Lower lobe of right lung (tissue), 2 donors: Measurements from ENCODE around the gene ADRA2C. TPM values are rescaled to one million over a fixed set of nuclear protein-coding genes. Genes with fewer than 3 reads are reported as not detected.

Experiments used
- ATAC-seq, 2 donors: fragments of 200-7000 bp; cut with Tn5 transposase; one replicate each; pipeline ENCODE4 v1.9.1; 2020 to 2022; ENCODE audit warnings: mild to moderate bottlenecking in 2 of 2, moderate library complexity in 2 of 2
- DNase-seq: peaks from one replicate; pipeline ENCODE4 v3.0.0-alpha.2; 2020
- H3K27ac ChIP-seq: fragments of 200-600 bp; one replicate; pipeline ENCODE4 v1.8.0; 2022
- H3K27me3 ChIP-seq: fragments of 200-600 bp; one replicate; pipeline ENCODE4 v1.8.0; 2022; ENCODE audit warnings: low read depth
- H3K36me3 ChIP-seq: fragments of 200-600 bp; one replicate; pipeline ENCODE4 v1.8.0; 2022; ENCODE audit warnings: mild to moderate bottlenecking
- H3K4me1 ChIP-seq: fragments of 200-600 bp; one replicate; pipeline ENCODE4 v1.8.0; 2022
- H3K4me3 ChIP-seq: fragments of 200-600 bp; one replicate; pipeline ENCODE4 v1.8.0; 2022; ENCODE audit warnings: mild to moderate bottlenecking
- H3K9me3 ChIP-seq: fragments of 200-600 bp; one replicate; pipeline ENCODE4 v1.8.0; 2022
- intact Hi-C: fragments of 100-400 bp; cut with DNase I; formaldehyde crosslinking; loops from one replicate; pipeline ENCODE4 v1.11.0; 2022
- total RNA-seq: library from RNA; stranded (reverse); fragmentation: NEBNext Ultra II Directional; extraction: Animal tissue kit (Norgen Biotek cat#: 25700); gene quantifications from one replicate; pipeline ENCODE4 v1.2.1, GENCODE V29; 2021
- TF ChIP-seq, protein P1 (sequence below): fragments of 200-600 bp; IDR thresholded peaks from one replicate; pipeline ENCODE4 v1.8.0; 2022; ENCODE audit warnings: antibody characterized with exemption, mild to moderate bottlenecking
- donor health status: DM: no; HTN: yes; CAD: no; lungs with severe emphysema.

The ADRA2C gene
- total RNA-seq, 1 donor from 2014 or later = 2.5 TPM

DNA sequence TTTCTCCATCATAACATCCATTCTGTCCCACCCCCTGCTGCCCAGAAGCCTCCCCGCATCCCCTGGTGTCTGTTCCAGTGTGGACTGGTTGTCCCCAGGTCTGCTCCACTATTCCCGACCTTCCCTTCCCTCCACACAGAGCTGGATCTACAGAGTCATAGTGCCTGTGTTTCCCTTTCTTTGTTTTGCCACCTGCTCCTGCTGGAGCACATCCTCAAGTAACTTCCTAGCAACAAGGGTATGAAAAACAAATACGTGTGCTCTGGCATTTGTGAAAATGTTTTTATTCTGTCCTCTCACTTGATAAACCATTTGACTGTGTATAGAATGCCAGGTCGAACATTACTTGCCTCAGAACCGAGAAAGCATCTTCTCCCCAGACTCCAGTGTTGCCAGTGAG, 29.9 kb upstream of the ADRA2C start:
- no peaks in the 10 kb centered on the region for H3K9me3 ChIP-seq
- H3K36me3 ChIP-seq = no peaks in the 10 kb centered on the region
- DNase-seq (no peak), ATAC-seq (no peak)
- H3K4me1 ChIP-seq = no peaks in the 10 kb centered on the region
- H3K27ac ChIP-seq = no peak overlapping the region
- no peak overlapping the region for H3K4me3 ChIP-seq
- H3K27me3 ChIP-seq = peaks cover 40% of the 10 kb centered on the region
- TF ChIP-seq, protein P1, sequence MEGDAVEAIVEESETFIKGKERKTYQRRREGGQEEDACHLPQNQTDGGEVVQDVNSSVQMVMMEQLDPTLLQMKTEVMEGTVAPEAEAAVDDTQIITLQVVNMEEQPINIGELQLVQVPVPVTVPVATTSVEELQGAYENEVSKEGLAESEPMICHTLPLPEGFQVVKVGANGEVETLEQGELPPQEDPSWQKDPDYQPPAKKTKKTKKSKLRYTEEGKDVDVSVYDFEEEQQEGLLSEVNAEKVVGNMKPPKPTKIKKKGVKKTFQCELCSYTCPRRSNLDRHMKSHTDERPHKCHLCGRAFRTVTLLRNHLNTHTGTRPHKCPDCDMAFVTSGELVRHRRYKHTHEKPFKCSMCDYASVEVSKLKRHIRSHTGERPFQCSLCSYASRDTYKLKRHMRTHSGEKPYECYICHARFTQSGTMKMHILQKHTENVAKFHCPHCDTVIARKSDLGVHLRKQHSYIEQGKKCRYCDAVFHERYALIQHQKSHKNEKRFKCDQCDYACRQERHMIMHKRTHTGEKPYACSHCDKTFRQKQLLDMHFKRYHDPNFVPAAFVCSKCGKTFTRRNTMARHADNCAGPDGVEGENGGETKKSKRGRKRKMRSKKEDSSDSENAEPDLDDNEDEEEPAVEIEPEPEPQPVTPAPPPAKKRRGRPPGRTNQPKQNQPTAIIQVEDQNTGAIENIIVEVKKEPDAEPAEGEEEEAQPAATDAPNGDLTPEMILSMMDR = no peak
- intact Hi-C loops = no loop called here

DNA sequence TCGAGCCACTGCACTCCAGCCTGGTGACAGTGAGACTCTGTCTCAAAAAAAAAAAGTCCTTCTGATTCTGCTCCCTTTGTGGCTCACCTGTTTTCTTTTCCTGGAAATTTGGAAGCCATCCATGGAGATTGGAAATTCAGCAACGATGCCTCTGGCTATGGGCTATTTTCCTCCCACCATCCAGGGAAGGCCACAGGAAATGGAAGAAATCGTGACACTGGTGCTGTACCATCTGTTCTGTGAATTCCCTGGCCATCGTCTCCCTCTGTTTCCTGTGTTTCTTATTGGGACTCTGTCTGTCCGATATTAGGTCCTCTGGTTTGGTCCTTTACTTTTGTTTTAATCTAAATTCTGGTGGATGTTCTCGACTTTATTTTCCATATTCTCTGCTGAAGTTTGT, 29.4 kb upstream of the ADRA2C start:
- TF ChIP-seq, protein P1 = no peak
- Histone ChIP-seq H3K4me1 (no peaks in the 10 kb centered on the region), H3K27me3 (peaks cover 40% of the 10 kb centered on the region), H3K36me3 (no peaks in the 10 kb centered on the region), H3K4me3 (no peak overlapping the region), H3K9me3 (no peaks in the 10 kb centered on the region), H3K27ac (no peak overlapping the region)
- no peak for ATAC-seq
- DNase-seq = no peak
- intact Hi-C loops = no loop called here

DNA sequence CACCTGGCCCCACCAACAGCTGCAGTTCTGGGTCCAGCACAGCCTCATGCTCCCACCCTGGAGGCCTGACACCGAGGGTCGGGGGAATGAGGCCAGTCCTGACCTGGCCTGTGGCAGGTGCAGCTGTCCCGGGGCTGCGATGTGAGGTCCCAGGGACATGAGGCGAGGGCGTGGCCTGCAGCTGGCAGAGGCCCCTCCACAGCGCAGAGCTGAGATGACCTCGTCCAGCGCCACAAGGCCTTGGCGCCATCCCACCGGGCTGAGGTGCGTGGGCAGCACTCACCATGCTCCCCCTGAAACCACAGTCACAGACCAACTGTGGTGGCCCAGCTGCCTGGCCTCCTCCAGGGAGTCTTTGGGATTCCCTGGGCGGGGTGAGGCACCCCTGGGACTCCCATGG, 26.6 kb upstream of the ADRA2C start:
- Histone ChIP-seq H3K36me3 (no peaks in the 10 kb centered on the region), H3K4me1 (no peaks in the 10 kb centered on the region), H3K9me3 (no peaks in the 10 kb centered on the region), H3K27me3 (peaks cover 43% of the 10 kb centered on the region), H3K27ac (no peak overlapping the region), H3K4me3 (no peak overlapping the region)
- TF ChIP-seq, protein P1 = no peak
- ATAC-seq (no peak), DNase-seq (no peak)
- intact Hi-C loops = no loop called here

DNA sequence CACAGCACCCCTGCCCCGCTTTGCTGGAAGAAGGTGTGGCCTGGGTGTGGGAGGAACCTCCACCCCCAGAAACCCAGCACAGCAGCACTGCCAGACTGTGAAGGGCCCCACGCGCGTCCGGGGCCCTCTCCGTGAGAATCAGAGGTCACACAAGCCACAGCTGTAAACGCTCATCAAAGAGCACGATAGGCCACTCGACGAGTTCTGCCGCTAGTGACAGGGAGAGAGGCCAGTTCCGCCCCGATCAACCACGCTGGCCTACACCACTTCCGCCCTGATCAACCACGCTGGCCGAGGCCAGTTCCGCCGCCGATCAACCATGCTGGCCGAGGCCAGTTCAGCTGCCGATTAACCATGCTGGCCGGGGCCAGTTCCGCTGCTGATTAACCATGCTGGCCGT, 25.9 kb upstream of the ADRA2C start:
- intact Hi-C loops = no loop called here
- no peaks in the 10 kb centered on the region for H3K4me1 ChIP-seq
- no peak overlapping the region for H3K27ac ChIP-seq
- no peaks in the 10 kb centered on the region for H3K9me3 ChIP-seq
- DNase-seq (no peak), ATAC-seq (no peak)
- no peaks in the 10 kb centered on the region for H3K36me3 ChIP-seq
- H3K4me3 ChIP-seq = no peak overlapping the region
- H3K27me3 ChIP-seq = peaks cover 49% of the 10 kb centered on the region
- TF ChIP-seq, protein P1 = no peak

DNA sequence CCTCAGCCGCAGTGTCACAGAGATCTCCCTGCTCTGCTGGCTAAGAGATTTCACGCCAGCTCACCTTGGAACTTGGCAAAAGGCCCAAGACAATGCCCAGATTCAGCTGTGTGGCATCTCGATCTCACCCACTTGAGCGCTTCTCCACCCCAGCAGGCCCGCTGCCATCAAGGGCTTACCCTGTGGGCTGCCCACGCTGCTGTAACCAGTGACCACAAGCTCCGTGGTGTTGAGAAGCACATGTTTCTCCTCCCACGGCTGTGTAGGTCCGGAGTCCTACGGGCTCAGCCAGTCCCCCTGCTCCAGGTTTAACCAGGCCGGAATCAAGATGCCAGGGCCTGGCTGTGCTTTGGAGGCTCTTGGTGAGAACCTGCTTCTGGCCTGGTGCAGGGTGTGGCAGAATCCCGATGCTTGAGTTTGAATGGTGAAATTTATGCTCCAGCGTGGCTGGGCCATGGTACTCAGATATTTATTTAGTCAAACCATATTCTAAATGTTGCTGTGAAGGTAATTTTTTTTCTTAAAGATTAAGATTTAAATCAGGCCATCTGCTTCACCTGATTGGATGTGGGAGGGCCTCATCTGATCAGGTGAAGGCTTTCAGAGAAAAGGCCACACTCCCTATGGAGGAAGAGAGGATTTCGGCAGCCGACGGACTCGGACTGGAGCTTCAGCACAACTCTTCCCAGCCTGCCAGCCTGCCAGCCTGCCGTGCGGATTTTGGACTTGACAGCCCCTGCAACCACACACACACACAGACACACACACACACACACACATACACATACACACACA, 24.8 kb upstream of the ADRA2C start:
- Histone ChIP-seq H3K27me3 (peaks cover 58% of the 10 kb centered on the region), H3K9me3 (no peaks in the 10 kb centered on the region), H3K4me3 (no peak overlapping the region), H3K27ac (no peak overlapping the region), H3K4me1 (no peaks in the 10 kb centered on the region), H3K36me3 (no peaks in the 10 kb centered on the region)
- DNase-seq (no peak), ATAC-seq (no peak)
- TF ChIP-seq, protein P1 = no peak
- intact Hi-C loops = no loop called here
